Measurements from ENCODE around the gene FLRT1. TPM values are rescaled to one million over a fixed set of nuclear protein-coding genes. Genes with fewer than 3 reads are reported as not detected.

The FLRT1 gene, protein sequence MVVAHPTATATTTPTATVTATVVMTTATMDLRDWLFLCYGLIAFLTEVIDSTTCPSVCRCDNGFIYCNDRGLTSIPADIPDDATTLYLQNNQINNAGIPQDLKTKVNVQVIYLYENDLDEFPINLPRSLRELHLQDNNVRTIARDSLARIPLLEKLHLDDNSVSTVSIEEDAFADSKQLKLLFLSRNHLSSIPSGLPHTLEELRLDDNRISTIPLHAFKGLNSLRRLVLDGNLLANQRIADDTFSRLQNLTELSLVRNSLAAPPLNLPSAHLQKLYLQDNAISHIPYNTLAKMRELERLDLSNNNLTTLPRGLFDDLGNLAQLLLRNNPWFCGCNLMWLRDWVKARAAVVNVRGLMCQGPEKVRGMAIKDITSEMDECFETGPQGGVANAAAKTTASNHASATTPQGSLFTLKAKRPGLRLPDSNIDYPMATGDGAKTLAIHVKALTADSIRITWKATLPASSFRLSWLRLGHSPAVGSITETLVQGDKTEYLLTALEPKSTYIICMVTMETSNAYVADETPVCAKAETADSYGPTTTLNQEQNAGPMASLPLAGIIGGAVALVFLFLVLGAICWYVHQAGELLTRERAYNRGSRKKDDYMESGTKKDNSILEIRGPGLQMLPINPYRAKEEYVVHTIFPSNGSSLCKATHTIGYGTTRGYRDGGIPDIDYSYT
- total RNA-seq, result 0.54 and 0.65 TPM in 2 replicates
- long read RNA-seq, result 0 reads

DNA sequence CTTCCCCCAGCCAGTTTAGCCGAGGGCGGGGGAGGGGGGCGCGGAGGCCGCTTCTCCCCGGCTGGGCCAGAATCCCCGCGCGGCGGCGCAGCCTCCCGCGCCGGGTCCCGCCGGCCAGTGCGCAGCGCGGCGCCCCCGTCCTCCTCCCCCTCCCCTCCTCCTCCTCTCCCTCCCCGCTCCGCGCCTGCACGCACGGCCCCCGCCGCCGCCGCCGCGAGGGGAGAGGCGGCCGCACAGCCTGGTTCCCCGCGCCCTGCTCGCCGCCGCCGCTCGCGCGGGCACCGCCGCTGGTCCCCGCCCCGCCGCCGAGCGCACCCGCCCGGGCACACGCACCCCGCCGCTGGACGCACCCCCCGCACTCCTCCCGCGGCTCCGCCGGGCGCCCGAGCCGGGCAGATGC is at the start of gene FLRT1:
Gene FLRT1 (plus strand): TSS at position 356 of the 400 bp plus-strand sequence. CDS start 80,337 bp downstream, outside the sequence.
- Mint-ChIP-seq H3K27me3 (ENCODE audit: unreplicated experiment) (peaks cover 14% of the 10 kb centered on the region), H3K4me1 (ENCODE audit: unreplicated experiment) (peaks cover 13% of the 10 kb centered on the region), H3K4me3 (ENCODE audit: unreplicated experiment) (peak within 1 kb of the TSS; percentile 71), H3K36me3 (ENCODE audit: unreplicated experiment) (no peaks in the 10 kb centered on the region), H3K27ac (ENCODE audit: unreplicated experiment) (no peak within 1 kb of the TSS), H3K9me3 (ENCODE audit: unreplicated experiment) (no peaks in the 10 kb centered on the region)
- TF ChIP-seq CTCF (IDR thresholded peaks at IDR 0.05), result no peak
- no peak for DNase-seq (ENCODE audit: extremely low spot score, unreplicated experiment)

DNA sequence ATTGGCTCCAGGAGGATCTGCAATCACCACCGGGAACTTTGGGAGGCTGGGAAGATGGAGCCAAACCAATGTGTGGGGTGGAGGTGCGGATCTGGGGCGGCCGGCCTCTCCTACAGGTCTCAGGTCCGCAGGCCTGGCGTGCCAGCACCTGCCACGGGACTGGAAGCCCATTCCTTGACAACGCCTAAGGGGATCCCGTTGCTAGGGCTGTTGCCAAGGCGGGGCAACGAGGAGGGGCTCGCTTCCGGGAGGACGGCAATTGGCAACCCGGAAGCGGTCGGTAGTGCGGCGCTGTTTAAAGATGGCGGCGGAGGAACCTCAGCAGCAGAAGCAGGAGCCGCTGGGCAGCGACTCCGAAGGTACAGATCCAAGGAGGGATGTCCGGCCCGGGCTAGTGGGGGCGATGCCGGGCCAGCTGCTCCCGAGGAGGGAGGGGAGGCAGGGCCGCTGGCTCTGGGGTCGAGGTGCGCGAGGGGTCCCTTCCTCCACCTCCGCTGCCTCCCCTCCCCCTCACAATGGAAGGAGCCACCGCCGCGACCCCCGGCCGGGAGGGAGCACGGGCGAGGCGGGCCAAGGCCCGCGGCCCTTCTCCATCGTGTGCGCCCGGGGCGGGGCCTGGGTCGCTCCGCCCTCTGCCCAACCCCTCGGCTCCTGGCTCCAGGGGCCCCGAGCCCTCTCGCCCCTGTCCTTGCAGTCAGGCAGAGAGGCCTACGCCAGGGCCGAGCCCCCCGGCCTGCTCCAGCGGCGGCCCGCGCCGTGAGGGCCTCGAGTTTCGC is 49.4 kb upstream of the FLRT1 start, which contains the start of gene OTUB1:
Gene OTUB1 (plus strand): TSS at position 283 of the 776 bp plus-strand sequence. CDS start 19 bp downstream, at position 302.
- Mint-ChIP-seq H3K27me3 (ENCODE audit: unreplicated experiment) (no peaks in the 10 kb centered on the region), H3K4me3 (ENCODE audit: unreplicated experiment) (peak within 1 kb of the TSS; percentile 94), H3K36me3 (ENCODE audit: unreplicated experiment) (peaks cover 14% of the 10 kb centered on the region), H3K4me1 (ENCODE audit: unreplicated experiment) (peaks cover 33% of the 10 kb centered on the region), H3K27ac (ENCODE audit: unreplicated experiment) (peak within 1 kb of the TSS; percentile 99), H3K9me3 (ENCODE audit: unreplicated experiment) (no peaks in the 10 kb centered on the region)
- peak; percentile 97 for DNase-seq (ENCODE audit: extremely low spot score, unreplicated experiment)
- TF ChIP-seq CTCF (IDR thresholded peaks at IDR 0.05), result no peak

GRCh38 chr11:63986932-63987513 is 48.7 kb upstream of the FLRT1 start:
- no peak for TF ChIP-seq CTCF (IDR thresholded peaks at IDR 0.05)
- Mint-ChIP-seq H3K4me1 (ENCODE audit: unreplicated experiment) (peaks cover 32% of the 10 kb centered on the region), H3K36me3 (ENCODE audit: unreplicated experiment) (peaks cover 19% of the 10 kb centered on the region), H3K27ac (ENCODE audit: unreplicated experiment) (peak overlapping the region; percentile 31), H3K27me3 (ENCODE audit: unreplicated experiment) (no peaks in the 10 kb centered on the region), H3K4me3 (ENCODE audit: unreplicated experiment) (peak overlapping the region; percentile 69), H3K9me3 (ENCODE audit: unreplicated experiment) (no peaks in the 10 kb centered on the region)
- no peak for DNase-seq (ENCODE audit: extremely low spot score, unreplicated experiment)

- no peak for TF ChIP-seq CTCF (IDR thresholded peaks at IDR 0.05)
- Mint-ChIP-seq H3K4me1 (ENCODE audit: unreplicated experiment) (peaks cover 12% of the 10 kb centered on the region), H3K4me3 (ENCODE audit: unreplicated experiment) (no peak overlapping the region), H3K27ac (ENCODE audit: unreplicated experiment) (no peak overlapping the region), H3K36me3 (ENCODE audit: unreplicated experiment) (peaks cover 21% of the 10 kb centered on the region), H3K27me3 (ENCODE audit: unreplicated experiment) (no peaks in the 10 kb centered on the region), H3K9me3 (ENCODE audit: unreplicated experiment) (no peaks in the 10 kb centered on the region)
- no peak for DNase-seq (ENCODE audit: extremely low spot score, unreplicated experiment)
These were observed 44.2 kb upstream of the FLRT1 start for GRCh38 chr11:63991558-63991957.

Measured in osteocyte (in vitro differentiated cells).